ENCODE data around the gene CCDC186. TPM values are rescaled to one million over a fixed set of nuclear protein-coding genes. Genes with fewer than 3 reads are reported as not detected.

Gene CCDC186
- total and polyA plus RNA-seq, 2 experiments from 2014 or later = 14.9 to 32.4 TPM

GRCh38 chr10:114073395-114074186 lies 100.4 kb downstream of the CCDC186 start:
- Histone ChIP-seq H3K36me3 (replicated peaks; ENCODE audit: insufficient read depth, low read depth) (no peaks in the 10 kb centered on the region), H4K20me1 (ENCODE audit: insufficient read depth, poor library complexity, severe bottlenecking) (no peaks in the 10 kb centered on the region), H3K4me3 (no peak overlapping the region), H3K9me3 (ENCODE audit: low read depth) (no peaks in the 10 kb centered on the region), H3K79me2 (no peaks in the 10 kb centered on the region), H3K9me2 (replicated peaks; ENCODE audit: insufficient read depth) (no peaks in the 10 kb centered on the region), H3K27me3 (no peaks in the 10 kb centered on the region), H3K4me1 (ENCODE audit: insufficient read depth) (no peaks in the 10 kb centered on the region), H3K4me2 (no peak overlapping the region), H3K27ac (no peak overlapping the region), H2AFZ (no peak overlapping the region)
- 78% methylated on average over 14 of the region's 14 CpGs for WGBS (ENCODE audit: low lambda C conversion rate, missing lambda C conversion rate)
- TF ChIP-seq CTCF (IDR thresholded peaks at IDR 0.05; ENCODE audit: poor library complexity) = no peak
- TF ChIP-seq EZH2 (IDR thresholded peaks at IDR 0.05; ENCODE audit: borderline replicate concordance) = no peak
- no peak for TF ChIP-seq EZH2phosphoT487 (IDR thresholded peaks at IDR 0.05; ENCODE audit: low read depth, severe bottlenecking, unreplicated experiment)
- no peak for DNase-seq (ENCODE audit: low spot score)

- H3K27ac ChIP-seq = no peak overlapping the region
- DNase-seq (ENCODE audit: low spot score) = no peak
- no peaks in the 10 kb centered on the region for H3K4me1 ChIP-seq (ENCODE audit: insufficient read depth)
- TF ChIP-seq EZH2phosphoT487 (IDR thresholded peaks at IDR 0.05; ENCODE audit: low read depth, severe bottlenecking, unreplicated experiment) (no peak), EZH2 (IDR thresholded peaks at IDR 0.05; ENCODE audit: borderline replicate concordance) (no peak), CTCF (IDR thresholded peaks at IDR 0.05; ENCODE audit: poor library complexity) (no peak)
- no peaks in the 10 kb centered on the region for H4K20me1 ChIP-seq (ENCODE audit: insufficient read depth, poor library complexity, severe bottlenecking)
- H3K36me3 ChIP-seq (replicated peaks; ENCODE audit: insufficient read depth, low read depth) = no peaks in the 10 kb centered on the region
- WGBS (ENCODE audit: low lambda C conversion rate, missing lambda C conversion rate) = 85% methylated on average over 4 of the region's 4 CpGs
- H2AFZ ChIP-seq = no peak overlapping the region
- H3K9me3 ChIP-seq (ENCODE audit: low read depth) = no peaks in the 10 kb centered on the region
- no peak overlapping the region for H3K4me2 ChIP-seq
- no peak overlapping the region for H3K4me3 ChIP-seq
- no peaks in the 10 kb centered on the region for H3K79me2 ChIP-seq
- H3K27me3 ChIP-seq = no peaks in the 10 kb centered on the region
- no peaks in the 10 kb centered on the region for H3K9me2 ChIP-seq (replicated peaks; ENCODE audit: insufficient read depth)
These were observed 102.8 kb downstream of the CCDC186 start for GRCh38 chr10:114071178-114071577.

MicroRNAs within 50 kb of the gene (microRNA counts, 767-probe panel; counts per million panel counts)
- microRNA hsa-miR-2110 = not detected

Small RNAs within 50 kb of the gene (small RNA-seq; reads per million reads assigned to genes)
- gene RF02277 (not detected), gene RNU6-709P (not detected)

Other genes with a start within 250 kb of the CCDC186 start
- gene ADRB1, start 130.3 kb downstream of the CCDC186 start, total RNA-seq = 1.0 and 1.2 TPM in 2 replicates
- gene ADRB1, start 130.3 kb downstream of the CCDC186 start, polyA plus RNA-seq = 0.10 and 0.60 TPM in 2 replicates
- not detected in 2 replicates for gene TDRD1, start 5.2 kb upstream of the CCDC186 start, total RNA-seq
- gene TDRD1, start 5.2 kb upstream of the CCDC186 start, polyA plus RNA-seq = not detected in 2 replicates
- gene VWA2, start 65.1 kb upstream of the CCDC186 start, total RNA-seq = 10.8 and 12.3 TPM in 2 replicates
- 2.2 and 6.3 TPM in 2 replicates for gene VWA2, start 65.1 kb upstream of the CCDC186 start, polyA plus RNA-seq
- 5.5 and 6.1 TPM in 2 replicates for gene AFAP1L2, start 230.3 kb upstream of the CCDC186 start, total RNA-seq
- gene AFAP1L2, start 230.3 kb upstream of the CCDC186 start, polyA plus RNA-seq = 9.6 and 11.5 TPM in 2 replicates